Testis (tissue), 2 donors: Measurements from ENCODE around the gene DCUN1D4.

Experiments used
- CTCF ChIP-seq, 3 experiments: fragments of 450-650 bp in 2 of 3; fragments of 200-600 bp in 1 of 3; sonication (generic) in 1 of 3; IDR thresholded peaks; one replicate each; pipeline ENCODE4 v1.5.1; 2016 to 2019; ENCODE audit warnings: antibody characterized with exemption in 3 of 3, mild to moderate bottlenecking in 2 of 3, moderate library complexity in 1 of 3
- POLR2A ChIP-seq: fragments of 450-650 bp; IDR thresholded peaks from one replicate; pipeline ENCODE4 v1.6.1; 2017; ENCODE audit warnings: antibody characterized with exemption, mild to moderate bottlenecking, moderate library complexity

- TF ChIP-seq POLR2A: no peak
- no peak for TF ChIP-seq CTCF (IDR thresholded peaks at IDR 0.05)
These were observed 75.3 kb downstream of the DCUN1D4 start for GRCh38 chr4:51918251-51918650.
